Kidney (tissue), 14 donors: Measurements from ENCODE around the gene MEIOB. TPM values are rescaled to one million over a fixed set of nuclear protein-coding genes. Genes with fewer than 3 reads are reported as not detected.
A peak's percentile ranks its signal among the peaks of the same experiment; 100 is the strongest.

Experiments used
- DNase-seq, 5 donors: peaks; one replicate each; pipeline ENCODE4 v3.0.0-alpha.2; 2013 to 2020
- FAIRE-seq: peaks from 2 replicates; lab custom pipeline; 2012; peaks lifted over from hg19 to GRCh38; lab: Jason Lieb, UNC
- H3K27ac ChIP-seq, 2 donors: one replicate each; pipeline ENCODE4 v1.7.0; 2013; ENCODE audit warnings: low read depth in 2 of 2, low read length in 2 of 2, inconsistent platforms in 1 of 2
- H3K27me3 ChIP-seq: one replicate; pipeline ENCODE4 v1.7.1; 2013; ENCODE audit warnings: low read length, inconsistent platforms; ENCODE audit not compliant: control insufficient read depth, insufficient read depth
- H3K36me3 ChIP-seq, 3 donors: one replicate each; pipeline versions ENCODE4 v1.7.0 to v1.7.1; 2013; ENCODE audit warnings: low read length in 3 of 3, control low read depth in 1 of 3, inconsistent platforms in 1 of 3; ENCODE audit not compliant: insufficient read depth in 3 of 3, control insufficient read depth in 2 of 3
- H3K4me1 ChIP-seq, 3 donors: one replicate each; pipeline versions ENCODE4 v1.7.0 to v1.7.1; 2013; ENCODE audit warnings: low read length in 3 of 3, inconsistent platforms in 1 of 3, low read depth in 1 of 3; ENCODE audit not compliant: control insufficient read depth in 2 of 3, insufficient read depth in 2 of 3
- H3K4me3 ChIP-seq, 3 donors: one replicate each; pipeline versions ENCODE4 v1.7.0 to v1.8.1; 2013; ENCODE audit warnings: low read length in 3 of 3, control low read depth in 1 of 3, inconsistent platforms in 1 of 3
- H3K9ac ChIP-seq, 3 donors: one replicate each; pipeline versions ENCODE4 v1.7.0 to v1.7.1; 2013; ENCODE audit warnings: low read length in 3 of 3, control low read depth in 1 of 3, inconsistent platforms in 1 of 3
- H3K9me3 ChIP-seq, 3 donors: one replicate each; pipeline versions ENCODE4 v1.7.0 to v1.7.1; 2013; ENCODE audit warnings: low read length in 3 of 3, control low read depth in 1 of 3, inconsistent platforms in 1 of 3; ENCODE audit not compliant: control insufficient read depth in 2 of 3, insufficient read depth in 1 of 3
- intact Hi-C: fragments of 100-400 bp; cut with DNase I; formaldehyde crosslinking; loops from one replicate; pipeline ENCODE4 v1.11.1; 2022
- polyA plus RNA-seq: library from polyadenylated mRNA; stranded (reverse); fragments of 350-450 nt; fragmentation: Illumina TruSeq; extraction: RNeasy Lipid Tissue Mini Kit (QIAGEN cat#74804); gene quantifications from one replicate; pipeline ENCODE4 v1.2.3, GENCODE V29; 2014; ENCODE audit warnings: low read depth, low replicate concordance; ENCODE audit not compliant: insufficient read depth
- total RNA-seq: library from RNA; stranded (reverse); fragmentation: NEBNext Ultra II Directional; extraction: Animal tissue kit (Norgen Biotek cat#: 25700); gene quantifications from one replicate; pipeline ENCODE4 v1.2.1, GENCODE V29; 2021
- TF ChIP-seq, protein P1 (sequence below): IDR thresholded peaks from 3 replicates; pipeline ENCODE4 v1.5.1; 2012; ENCODE audit warnings: mild to moderate bottlenecking, moderate library complexity, borderline replicate concordance; ENCODE audit not compliant: insufficient read depth; ENCODE audit errors: extremely low read depth
- donor health status: control.
- donor health status: control.
- donor health status: control.
- donor health status: control.
- donor health status: control.
- donor health status: DM: yes; HTN: yes; CAD: no.
- donor health status: Normal renal cell carcinoma (clear cell type).

The MEIOB gene
- total and polyA plus RNA-seq, 2 donors from 2014 or later = 0.16 to 1.4 TPM

- FAIRE-seq = no peak
Measured at GRCh38 chr16:1823821-1824220, 48.1 kb downstream of the MEIOB start.

GRCh38 chr16:1822801-1823200 is 49.2 kb downstream of the MEIOB start:
- FAIRE-seq = no peak

More at GRCh38 chr16:1823821-1824220, 48.1 kb downstream of the MEIOB start:
- peak in 3 of 5 donors; percentile 30 to 53 (median 46) for DNase-seq
- no peak overlapping the region for H3K27ac ChIP-seq
- peak overlapping the region in 1 of 3 donors; percentile 86 for H3K4me3 ChIP-seq
- TF ChIP-seq, protein P1, sequence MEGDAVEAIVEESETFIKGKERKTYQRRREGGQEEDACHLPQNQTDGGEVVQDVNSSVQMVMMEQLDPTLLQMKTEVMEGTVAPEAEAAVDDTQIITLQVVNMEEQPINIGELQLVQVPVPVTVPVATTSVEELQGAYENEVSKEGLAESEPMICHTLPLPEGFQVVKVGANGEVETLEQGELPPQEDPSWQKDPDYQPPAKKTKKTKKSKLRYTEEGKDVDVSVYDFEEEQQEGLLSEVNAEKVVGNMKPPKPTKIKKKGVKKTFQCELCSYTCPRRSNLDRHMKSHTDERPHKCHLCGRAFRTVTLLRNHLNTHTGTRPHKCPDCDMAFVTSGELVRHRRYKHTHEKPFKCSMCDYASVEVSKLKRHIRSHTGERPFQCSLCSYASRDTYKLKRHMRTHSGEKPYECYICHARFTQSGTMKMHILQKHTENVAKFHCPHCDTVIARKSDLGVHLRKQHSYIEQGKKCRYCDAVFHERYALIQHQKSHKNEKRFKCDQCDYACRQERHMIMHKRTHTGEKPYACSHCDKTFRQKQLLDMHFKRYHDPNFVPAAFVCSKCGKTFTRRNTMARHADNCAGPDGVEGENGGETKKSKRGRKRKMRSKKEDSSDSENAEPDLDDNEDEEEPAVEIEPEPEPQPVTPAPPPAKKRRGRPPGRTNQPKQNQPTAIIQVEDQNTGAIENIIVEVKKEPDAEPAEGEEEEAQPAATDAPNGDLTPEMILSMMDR = peak; percentile 10
- intact Hi-C loops = no loop called here
- peaks cover 0 to 13% (median 3%) of the 10 kb centered on the region in 3 donors for H3K4me1 ChIP-seq
- H3K9me3 ChIP-seq = no peaks in the 10 kb centered on the region
- H3K9ac ChIP-seq = no peak overlapping the region
- peaks cover 0 to 30% (median 8%) of the 10 kb centered on the region in 3 donors for H3K36me3 ChIP-seq
- no peaks in the 10 kb centered on the region for H3K27me3 ChIP-seq

GRCh38 chr16:1821861-1822611 is 49.9 kb downstream of the MEIOB start:
- H3K9ac ChIP-seq = no peak overlapping the region
- TF ChIP-seq, protein P1 = no peak
- DNase-seq (no peak), FAIRE-seq (no peak)
- H3K27me3 ChIP-seq = no peaks in the 10 kb centered on the region
- intact Hi-C loops = no loop called here
- H3K36me3 ChIP-seq = peaks cover 0 to 30% (median 8%) of the 10 kb centered on the region in 3 donors
- H3K4me1 ChIP-seq = peaks cover 0 to 13% (median 0%) of the 10 kb centered on the region in 3 donors
- no peaks in the 10 kb centered on the region for H3K9me3 ChIP-seq
- H3K4me3 ChIP-seq = no peak overlapping the region
- no peak overlapping the region for H3K27ac ChIP-seq

More at GRCh38 chr16:1822801-1823200, 49.2 kb downstream of the MEIOB start:
- H3K9ac ChIP-seq = no peak overlapping the region
- DNase-seq = no peak
- peaks cover 0 to 13% (median 0%) of the 10 kb centered on the region in 3 donors for H3K4me1 ChIP-seq
- H3K36me3 ChIP-seq = peaks cover 0 to 30% (median 8%) of the 10 kb centered on the region in 3 donors
- no peaks in the 10 kb centered on the region for H3K27me3 ChIP-seq
- no peaks in the 10 kb centered on the region for H3K9me3 ChIP-seq
- TF ChIP-seq, protein P1 = no peak
- no peak overlapping the region for H3K4me3 ChIP-seq
- intact Hi-C loops = no loop called here
- H3K27ac ChIP-seq = no peak overlapping the region
